ENCODE measurements around the gene PDE11A. TPM values are rescaled to one million over a fixed set of nuclear protein-coding genes. Genes with fewer than 3 reads are reported as not detected.

Gene PDE11A
- total RNA-seq, 1 experiment from 2014 or later = 1.4 TPM

GRCh38 chr2:177923323-177923722 lies 149.3 kb downstream of the PDE11A start:
- CTCF ChIA-PET = no interaction called here
- no peak for DNase-seq
- Mint-ChIP-seq H3K4me1 (ENCODE audit: low read depth, unreplicated experiment) (peaks cover 8% of the 10 kb centered on the region), H3K4me3 (ENCODE audit: low read depth, unreplicated experiment) (no peak overlapping the region), H3K36me3 (ENCODE audit: insufficient read depth, unreplicated experiment) (no peaks in the 10 kb centered on the region), H3K27me3 (ENCODE audit: unreplicated experiment) (no peaks in the 10 kb centered on the region), H3K27ac (ENCODE audit: unreplicated experiment) (no peak overlapping the region), H3K9me3 (ENCODE audit: low read depth, unreplicated experiment) (peaks cover 3% of the 10 kb centered on the region)
- no TSS peak for BruUV-seq (replicated peaks)
- intact Hi-C loops (cut with micrococcal nuclease; ENCODE audit: unreplicated experiment) = no loop called here
- no peak for TF ChIP-seq CTCF (IDR thresholded peaks at IDR 0.05; ENCODE audit: unreplicated experiment)

GRCh38 chr2:177921726-177922125 lies 150.9 kb downstream of the PDE11A start:
- peaks cover 3% of the 10 kb centered on the region for H3K4me1 Mint-ChIP-seq (ENCODE audit: low read depth, unreplicated experiment)
- H3K36me3 Mint-ChIP-seq (ENCODE audit: insufficient read depth, unreplicated experiment) = no peaks in the 10 kb centered on the region
- no peak for DNase-seq
- intact Hi-C loops (cut with micrococcal nuclease; ENCODE audit: unreplicated experiment) = no loop called here
- no peak overlapping the region for H3K4me3 Mint-ChIP-seq (ENCODE audit: low read depth, unreplicated experiment)
- CTCF ChIA-PET = no interaction called here
- peaks cover 3% of the 10 kb centered on the region for H3K9me3 Mint-ChIP-seq (ENCODE audit: low read depth, unreplicated experiment)
- no peaks in the 10 kb centered on the region for H3K27me3 Mint-ChIP-seq (ENCODE audit: unreplicated experiment)
- no TSS peak for BruUV-seq (replicated peaks)
- no peak overlapping the region for H3K27ac Mint-ChIP-seq (ENCODE audit: unreplicated experiment)
- no peak for TF ChIP-seq CTCF (IDR thresholded peaks at IDR 0.05; ENCODE audit: unreplicated experiment)

GRCh38 chr2:177917169-177917568 lies 155.4 kb downstream of the PDE11A start:
- H3K4me1 Mint-ChIP-seq (ENCODE audit: low read depth, unreplicated experiment) = no peaks in the 10 kb centered on the region
- CTCF ChIA-PET = no interaction called here
- no peak overlapping the region for H3K27ac Mint-ChIP-seq (ENCODE audit: unreplicated experiment)
- intact Hi-C loops (cut with micrococcal nuclease; ENCODE audit: unreplicated experiment) = no loop called here
- DNase-seq = no peak
- no peak for TF ChIP-seq CTCF (IDR thresholded peaks at IDR 0.05; ENCODE audit: unreplicated experiment)
- BruUV-seq (replicated peaks) = no TSS peak
- H3K4me3 Mint-ChIP-seq (ENCODE audit: low read depth, unreplicated experiment) = no peak overlapping the region
- H3K36me3 Mint-ChIP-seq (ENCODE audit: insufficient read depth, unreplicated experiment) = no peaks in the 10 kb centered on the region
- H3K27me3 Mint-ChIP-seq (ENCODE audit: unreplicated experiment) = no peaks in the 10 kb centered on the region
- H3K9me3 Mint-ChIP-seq (ENCODE audit: low read depth, unreplicated experiment) = no peaks in the 10 kb centered on the region

GRCh38 chr2:177916342-177916741 lies 156.2 kb downstream of the PDE11A start:
- Mint-ChIP-seq H3K4me1 (ENCODE audit: low read depth, unreplicated experiment) (no peaks in the 10 kb centered on the region), H3K4me3 (ENCODE audit: low read depth, unreplicated experiment) (no peak overlapping the region), H3K9me3 (ENCODE audit: low read depth, unreplicated experiment) (no peaks in the 10 kb centered on the region), H3K27ac (ENCODE audit: unreplicated experiment) (no peak overlapping the region), H3K27me3 (ENCODE audit: unreplicated experiment) (no peaks in the 10 kb centered on the region), H3K36me3 (ENCODE audit: insufficient read depth, unreplicated experiment) (no peaks in the 10 kb centered on the region)
- no peak for DNase-seq
- BruUV-seq (replicated peaks) = no TSS peak
- TF ChIP-seq CTCF (IDR thresholded peaks at IDR 0.05; ENCODE audit: unreplicated experiment) = no peak
- CTCF ChIA-PET = no interaction called here
- intact Hi-C loops (cut with micrococcal nuclease; ENCODE audit: unreplicated experiment) = no loop called here

- H3K27me3 Mint-ChIP-seq (ENCODE audit: unreplicated experiment) = no peaks in the 10 kb centered on the region
- H3K27ac Mint-ChIP-seq (ENCODE audit: unreplicated experiment) = no peak overlapping the region
- H3K4me3 Mint-ChIP-seq (ENCODE audit: low read depth, unreplicated experiment) = no peak overlapping the region
- no peaks in the 10 kb centered on the region for H3K36me3 Mint-ChIP-seq (ENCODE audit: insufficient read depth, unreplicated experiment)
- DNase-seq = no peak
- TF ChIP-seq CTCF (IDR thresholded peaks at IDR 0.05; ENCODE audit: unreplicated experiment) = no peak
- CTCF ChIA-PET = no interaction called here
- peaks cover 8% of the 10 kb centered on the region for H3K4me1 Mint-ChIP-seq (ENCODE audit: low read depth, unreplicated experiment)
- BruUV-seq (replicated peaks) = no TSS peak
- H3K9me3 Mint-ChIP-seq (ENCODE audit: low read depth, unreplicated experiment) = no peaks in the 10 kb centered on the region
- intact Hi-C loops (cut with micrococcal nuclease; ENCODE audit: unreplicated experiment) = no loop called here
These were observed 158.3 kb downstream of the PDE11A start for GRCh38 chr2:177914247-177914646.

All from Calu3 (cell line).